A549 (cell line): ENCODE data around the gene ABHD11. TPM values are rescaled to one million over a fixed set of nuclear protein-coding genes. Genes with fewer than 3 reads are reported as not detected.

Source experiments
- ATAC-seq, 2 experiments: fragments of 200-7000 bp in 1 of 2; fragments of >200 bp in 1 of 2; cut with Nextera tagmentation in 1 of 2; cut with Tn5 transposase in 1 of 2; 3 replicates each; pipeline versions ENCODE4 v1.8.0 to v1.9.1; 2018 to 2020; ENCODE audit warnings: mild to moderate bottlenecking in 1 of 2, moderate library complexity in 1 of 2
- CTCF ChIA-PET: fragments of 300-600 bp; sonication (Branson Sonifier 250); formaldehyde crosslinking; extraction: SDS; loops from one replicate; lab custom pipeline; 2021; ENCODE audit warnings: antibody characterized with exemption, inconsistent platforms; lab: Yijun Ruan, JAX
- POLR2A ChIA-PET: fragments of 350-600 bp; formaldehyde crosslinking; extraction: SDS; loops from one replicate; lab custom pipeline; 2021; ENCODE audit warnings: antibody characterized with exemption, inconsistent platforms; lab: Yijun Ruan, JAX
- DNase-seq, 2 experiments: peaks; one replicate each; pipeline versions ENCODE4 v3.0.0 to v3.0.0-alpha.2; 2011 to 2016; ENCODE audit warnings: low read depth in 1 of 2, low spot score in 1 of 2
- FAIRE-seq: peaks from 2 replicates; lab custom pipeline; 2011; peaks lifted over from hg19 to GRCh38; lab: Jason Lieb, UNC
- H3K27ac ChIP-seq, 2 experiments: fragments of >200 bp; sonication (Bioruptor Twin); formaldehyde crosslinking; 3 replicates each; pipeline ENCODE4 v1.5.1; 2016 to 2017
- H3K4me1 ChIP-seq: fragments of >200 bp; sonication (Bioruptor Twin); formaldehyde crosslinking; 3 replicates; pipeline ENCODE4 v1.6.1; 2016
- H3K4me2 ChIP-seq: fragments of >200 bp; sonication (Bioruptor Twin); formaldehyde crosslinking; 3 replicates; pipeline ENCODE4 v1.6.1; 2016
- H3K4me3 ChIP-seq: fragments of >200 bp; sonication (Bioruptor Twin); formaldehyde crosslinking; 3 replicates; pipeline ENCODE4 v1.5.1; 2016
- H3K9me3 ChIP-seq: fragments of >200 bp; sonication (Bioruptor Twin); formaldehyde crosslinking; 3 replicates; pipeline ENCODE4 v1.6.1; 2016
- EHF ChIP-seq: fragments of 250-450 bp; sonication (Bioruptor Pico); IDR thresholded peaks from 2 replicates; pipeline ENCODE4 v1.5.0; 2020; ENCODE audit warnings: mild to moderate bottlenecking
- EHMT2 ChIP-seq: fragments of 200-600 bp; sonication (generic); IDR thresholded peaks from 2 replicates; pipeline ENCODE4 v1.6.1; 2016; ENCODE audit warnings: antibody characterized with exemption, low read depth, mild to moderate bottlenecking, moderate library complexity
- EP300 ChIP-seq, 2 experiments: fragments of >200 bp; sonication (Bioruptor Twin); formaldehyde crosslinking; IDR thresholded peaks; 2 replicates in 1 of 2; 3 replicates in 1 of 2; pipeline ENCODE4 v1.6.1; 2016 to 2017
- FOSL2 ChIP-seq, 2 experiments: fragments of 450-650 bp in 1 of 2; fragments of >200 bp in 1 of 2; sonication (Bioruptor Twin) in 1 of 2; formaldehyde crosslinking; IDR thresholded peaks; 2 replicates each; pipeline versions ENCODE4 v1.5.0 to v1.6.1; 2016 to 2020; ENCODE audit warnings: mild to moderate bottlenecking in 1 of 2, moderate library complexity in 1 of 2
- FOXS1 ChIP-seq: fragments of 250-450 bp; sonication (Bioruptor Pico); IDR thresholded peaks from 2 replicates; pipeline ENCODE4 v1.5.0; 2020; ENCODE audit warnings: mild to moderate bottlenecking, moderate library complexity
- HEYL ChIP-seq: fragments of 250-450 bp; sonication (Bioruptor Pico); IDR thresholded peaks from 2 replicates; pipeline ENCODE4 v1.8.0; 2021; ENCODE audit warnings: mild to moderate bottlenecking, moderate library complexity
- HOXB13 ChIP-seq: fragments of 250-450 bp; sonication (Bioruptor Pico); IDR thresholded peaks from 2 replicates; pipeline ENCODE4 v1.5.0; 2020; ENCODE audit warnings: low read depth, mild to moderate bottlenecking, moderate library complexity
- JUN ChIP-seq, 2 experiments: fragments of >200 bp; sonication (Bioruptor Twin); formaldehyde crosslinking; IDR thresholded peaks; 2 replicates in 1 of 2; 3 replicates in 1 of 2; pipeline ENCODE4 v1.6.1; 2016 to 2017
- JUNB ChIP-seq: fragments of >200 bp; sonication (Bioruptor Twin); formaldehyde crosslinking; IDR thresholded peaks from 2 replicates; pipeline ENCODE4 v1.6.1; 2016
- KDM1A ChIP-seq: fragments of 200-600 bp; sonication (generic); IDR thresholded peaks from 2 replicates; pipeline ENCODE4 v1.6.1; 2016; ENCODE audit warnings: low read depth, mild to moderate bottlenecking
- KDM5A ChIP-seq: fragments of 200-600 bp; sonication (generic); IDR thresholded peaks from 2 replicates; pipeline ENCODE4 v1.6.1; 2016; ENCODE audit warnings: antibody characterized with exemption, mild to moderate bottlenecking
- MAFK ChIP-seq: fragments of 450-650 bp; IDR thresholded peaks from 2 replicates; pipeline ENCODE4 v1.6.1; 2014; ENCODE audit not compliant: partially characterized antibody
- NFE2L2 ChIP-seq: fragments of 150-350 bp; conservative IDR thresholded peaks from 2 replicates; pipeline ENCODE4 v1.6.1; 2014; ENCODE audit warnings: low read length
- RARB ChIP-seq: fragments of 250-450 bp; sonication (Bioruptor Pico); IDR thresholded peaks from 2 replicates; pipeline ENCODE4 v1.8.0; 2021; ENCODE audit warnings: mild to moderate bottlenecking, moderate library complexity
- RFX5 ChIP-seq: fragments of 450-650 bp; IDR thresholded peaks from 2 replicates; pipeline ENCODE4 v1.7.1; 2014; ENCODE audit warnings: antibody characterized with exemption, mild to moderate bottlenecking, moderate library complexity
- WGBS: methylation state at CpG from one replicate; pipeline ENCODE4 v1.1.6; 2017; ENCODE audit errors: missing lambda C conversion rate; 5-methylcytosine and 5-hydroxymethylcytosine counted together
- polyA plus RNA-seq, 4 experiments: library from polyadenylated mRNA; depleted of rRNA in 3 of 4; stranded (reverse); fragments of >200 nt; fragmentation: RNase III in 1 of 4; extraction: RNeasy Plus Mini Kit Qiagen cat#74134 plus additional on column Dnase treatment in 1 of 4; gene quantifications; 2 replicates in 3 of 4; 3 replicates in 1 of 4; pipeline ENCODE4 v1.2.3, GENCODE V29; 2011 to 2017
- TF ChIP-seq, protein P1 (sequence below): fragments of 450-650 bp; IDR thresholded peaks from 2 replicates; pipeline ENCODE4 v1.6.1; 2014; ENCODE audit warnings: antibody characterized with exemption
- TF ChIP-seq, protein P2 (sequence below): fragments of 200-600 bp; sonication (generic); IDR thresholded peaks from 2 replicates; pipeline ENCODE4 v1.6.1; 2016; ENCODE audit warnings: antibody characterized with exemption, mild to moderate bottlenecking, moderate library complexity
- TF ChIP-seq, protein P3 (sequence below): fragments of 250-450 bp; sonication (Bioruptor Pico); IDR thresholded peaks from 2 replicates; pipeline ENCODE4 v1.5.0; 2021; ENCODE audit warnings: mild to moderate bottlenecking, moderate library complexity, borderline replicate concordance
- TF ChIP-seq, protein P4 (sequence below): IDR thresholded peaks from 2 replicates; pipeline ENCODE4 v1.6.1; 2012
- TF ChIP-seq, protein P5 (sequence below): fragments of 250-450 bp; sonication (Bioruptor Pico); IDR thresholded peaks from 2 replicates; pipeline ENCODE4 v1.5.0; 2020; ENCODE audit warnings: low read depth, mild to moderate bottlenecking, moderate library complexity
- TF ChIP-seq, protein P6 (sequence below): fragments of >200 bp; sonication (Bioruptor Twin); formaldehyde crosslinking; IDR thresholded peaks from 2 replicates; pipeline ENCODE4 v1.6.1; 2016
- TF ChIP-seq, protein P7 (sequence below): fragments of 150-350 bp; IDR thresholded peaks from 2 replicates; pipeline ENCODE4 v1.6.1; 2014; ENCODE audit warnings: low read depth, mild to moderate bottlenecking, low read length

Gene ABHD11
- polyA plus RNA-seq, 2 of the 4 experiments (the other 2 are of a cell fraction) = 8.1 to 15.1 TPM

DNA sequence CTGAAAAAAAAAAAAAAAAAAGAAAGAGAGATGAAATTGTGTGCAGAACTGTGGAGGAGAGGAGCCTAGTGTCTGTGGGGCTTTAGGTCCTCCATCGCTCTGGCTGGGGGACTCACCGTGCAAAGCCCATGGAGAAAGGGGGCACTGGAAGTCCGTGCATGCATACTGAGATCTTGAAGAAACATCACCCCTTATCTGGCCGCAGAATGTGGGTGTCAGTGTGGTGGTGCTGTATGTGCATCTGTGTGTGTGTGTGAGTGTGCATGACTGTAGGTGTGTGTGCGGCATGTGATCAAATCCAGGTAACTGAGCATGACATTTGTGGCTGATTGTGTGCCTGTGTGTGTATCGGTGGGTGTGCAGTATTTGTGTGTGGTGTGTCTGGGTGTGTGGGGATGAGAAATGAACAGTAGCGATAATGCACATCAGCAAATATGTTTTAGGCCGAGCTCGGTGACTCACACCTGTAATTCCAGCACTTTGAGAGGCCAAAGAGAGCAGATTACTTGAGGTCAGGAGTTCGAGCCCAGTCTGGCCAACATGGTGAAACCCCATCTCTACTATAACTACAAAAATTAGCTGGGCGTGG, 40.3 kb upstream of the ABHD11 start:
- H3K4me2 ChIP-seq = no peak overlapping the region
- POLR2A ChIA-PET = no interaction called here
- CTCF ChIA-PET = no interaction called here

DNA sequence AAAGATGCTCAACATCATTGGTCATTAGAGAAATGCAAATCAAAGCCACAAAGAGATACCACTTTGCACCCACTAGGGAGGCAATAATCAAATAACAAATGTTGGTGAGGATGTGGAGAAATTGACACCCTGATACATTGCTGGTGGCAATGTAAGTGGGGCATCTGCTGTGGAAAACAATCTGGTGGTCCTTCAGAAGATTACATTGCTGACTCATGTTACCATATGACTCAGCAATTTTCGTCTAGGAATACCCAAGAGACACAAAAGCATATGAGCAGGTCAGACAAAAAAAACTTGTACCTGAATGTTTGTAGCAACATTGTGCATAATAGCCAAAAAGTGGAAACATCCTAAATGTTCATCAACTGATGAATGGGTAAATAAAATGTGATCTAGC, 36.3 kb upstream of the ABHD11 start:
- H3K9me3 ChIP-seq = no peaks in the 10 kb centered on the region
- H3K27ac ChIP-seq = peak overlapping the region; percentile 58 to 78; a peak in 5 of 6 replicates
- no peak overlapping the region for H3K4me2 ChIP-seq
- ChIA-PET CTCF (no interaction called here), POLR2A (no interaction called here)
- TF ChIP-seq, protein P1, sequence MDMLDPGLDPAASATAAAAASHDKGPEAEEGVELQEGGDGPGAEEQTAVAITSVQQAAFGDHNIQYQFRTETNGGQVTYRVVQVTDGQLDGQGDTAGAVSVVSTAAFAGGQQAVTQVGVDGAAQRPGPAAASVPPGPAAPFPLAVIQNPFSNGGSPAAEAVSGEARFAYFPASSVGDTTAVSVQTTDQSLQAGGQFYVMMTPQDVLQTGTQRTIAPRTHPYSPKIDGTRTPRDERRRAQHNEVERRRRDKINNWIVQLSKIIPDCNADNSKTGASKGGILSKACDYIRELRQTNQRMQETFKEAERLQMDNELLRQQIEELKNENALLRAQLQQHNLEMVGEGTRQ = no peak
- TF ChIP-seq RFX5 (no peak), EHF (no peak), KDM1A (no peak), MAFK (peak; percentile 99), FOXS1 (CRISPR knock-in tag) (no peak), EP300 (IDR thresholded peaks at IDR 0.05) (no peak), KDM5A (no peak), HEYL (CRISPR knock-in tag) (no peak), HOXB13 (CRISPR knock-in tag) (no peak), JUNB (no peak), FOSL2 (IDR thresholded peaks at IDR 0.05) (no peak), FOSL2 (CRISPR knock-in tag; IDR thresholded peaks at IDR 0.05) (peak; percentile 65), EHMT2 (no peak), RARB (CRISPR knock-in tag) (no peak), JUN (IDR thresholded peaks at IDR 0.05) (no peak), NFE2L2 (peak; percentile 99)
- TF ChIP-seq, protein P2, sequence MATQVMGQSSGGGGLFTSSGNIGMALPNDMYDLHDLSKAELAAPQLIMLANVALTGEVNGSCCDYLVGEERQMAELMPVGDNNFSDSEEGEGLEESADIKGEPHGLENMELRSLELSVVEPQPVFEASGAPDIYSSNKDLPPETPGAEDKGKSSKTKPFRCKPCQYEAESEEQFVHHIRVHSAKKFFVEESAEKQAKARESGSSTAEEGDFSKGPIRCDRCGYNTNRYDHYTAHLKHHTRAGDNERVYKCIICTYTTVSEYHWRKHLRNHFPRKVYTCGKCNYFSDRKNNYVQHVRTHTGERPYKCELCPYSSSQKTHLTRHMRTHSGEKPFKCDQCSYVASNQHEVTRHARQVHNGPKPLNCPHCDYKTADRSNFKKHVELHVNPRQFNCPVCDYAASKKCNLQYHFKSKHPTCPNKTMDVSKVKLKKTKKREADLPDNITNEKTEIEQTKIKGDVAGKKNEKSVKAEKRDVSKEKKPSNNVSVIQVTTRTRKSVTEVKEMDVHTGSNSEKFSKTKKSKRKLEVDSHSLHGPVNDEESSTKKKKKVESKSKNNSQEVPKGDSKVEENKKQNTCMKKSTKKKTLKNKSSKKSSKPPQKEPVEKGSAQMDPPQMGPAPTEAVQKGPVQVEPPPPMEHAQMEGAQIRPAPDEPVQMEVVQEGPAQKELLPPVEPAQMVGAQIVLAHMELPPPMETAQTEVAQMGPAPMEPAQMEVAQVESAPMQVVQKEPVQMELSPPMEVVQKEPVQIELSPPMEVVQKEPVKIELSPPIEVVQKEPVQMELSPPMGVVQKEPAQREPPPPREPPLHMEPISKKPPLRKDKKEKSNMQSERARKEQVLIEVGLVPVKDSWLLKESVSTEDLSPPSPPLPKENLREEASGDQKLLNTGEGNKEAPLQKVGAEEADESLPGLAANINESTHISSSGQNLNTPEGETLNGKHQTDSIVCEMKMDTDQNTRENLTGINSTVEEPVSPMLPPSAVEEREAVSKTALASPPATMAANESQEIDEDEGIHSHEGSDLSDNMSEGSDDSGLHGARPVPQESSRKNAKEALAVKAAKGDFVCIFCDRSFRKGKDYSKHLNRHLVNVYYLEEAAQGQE = no peak
- TF ChIP-seq, protein P3, sequence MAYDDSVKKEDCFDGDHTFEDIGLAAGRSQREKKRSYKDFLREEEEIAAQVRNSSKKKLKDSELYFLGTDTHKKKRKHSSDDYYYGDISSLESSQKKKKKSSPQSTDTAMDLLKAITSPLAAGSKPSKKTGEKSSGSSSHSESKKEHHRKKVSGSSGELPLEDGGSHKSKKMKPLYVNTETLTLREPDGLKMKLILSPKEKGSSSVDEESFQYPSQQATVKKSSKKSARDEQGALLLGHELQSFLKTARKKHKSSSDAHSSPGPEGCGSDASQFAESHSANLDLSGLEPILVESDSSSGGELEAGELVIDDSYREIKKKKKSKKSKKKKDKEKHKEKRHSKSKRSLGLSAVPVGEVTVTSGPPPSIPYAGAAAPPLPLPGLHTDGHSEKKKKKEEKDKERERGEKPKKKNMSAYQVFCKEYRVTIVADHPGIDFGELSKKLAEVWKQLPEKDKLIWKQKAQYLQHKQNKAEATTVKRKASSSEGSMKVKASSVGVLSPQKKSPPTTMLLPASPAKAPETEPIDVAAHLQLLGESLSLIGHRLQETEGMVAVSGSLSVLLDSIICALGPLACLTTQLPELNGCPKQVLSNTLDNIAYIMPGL (CRISPR knock-in tag) = no peak
- TF ChIP-seq, protein P4, sequence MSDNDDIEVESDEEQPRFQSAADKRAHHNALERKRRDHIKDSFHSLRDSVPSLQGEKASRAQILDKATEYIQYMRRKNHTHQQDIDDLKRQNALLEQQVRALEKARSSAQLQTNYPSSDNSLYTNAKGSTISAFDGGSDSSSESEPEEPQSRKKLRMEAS = no peak
- TF ChIP-seq, protein P5, sequence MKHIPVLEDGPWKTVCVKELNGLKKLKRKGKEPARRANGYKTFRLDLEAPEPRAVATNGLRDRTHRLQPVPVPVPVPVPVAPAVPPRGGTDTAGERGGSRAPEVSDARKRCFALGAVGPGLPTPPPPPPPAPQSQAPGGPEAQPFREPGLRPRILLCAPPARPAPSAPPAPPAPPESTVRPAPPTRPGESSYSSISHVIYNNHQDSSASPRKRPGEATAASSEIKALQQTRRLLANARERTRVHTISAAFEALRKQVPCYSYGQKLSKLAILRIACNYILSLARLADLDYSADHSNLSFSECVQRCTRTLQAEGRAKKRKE (CRISPR knock-in tag) = no peak
- TF ChIP-seq, protein P6, sequence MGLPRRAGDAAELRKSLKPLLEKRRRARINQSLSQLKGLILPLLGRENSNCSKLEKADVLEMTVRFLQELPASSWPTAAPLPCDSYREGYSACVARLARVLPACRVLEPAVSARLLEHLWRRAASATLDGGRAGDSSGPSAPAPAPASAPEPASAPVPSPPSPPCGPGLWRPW = no peak
- TF ChIP-seq, protein P7, sequence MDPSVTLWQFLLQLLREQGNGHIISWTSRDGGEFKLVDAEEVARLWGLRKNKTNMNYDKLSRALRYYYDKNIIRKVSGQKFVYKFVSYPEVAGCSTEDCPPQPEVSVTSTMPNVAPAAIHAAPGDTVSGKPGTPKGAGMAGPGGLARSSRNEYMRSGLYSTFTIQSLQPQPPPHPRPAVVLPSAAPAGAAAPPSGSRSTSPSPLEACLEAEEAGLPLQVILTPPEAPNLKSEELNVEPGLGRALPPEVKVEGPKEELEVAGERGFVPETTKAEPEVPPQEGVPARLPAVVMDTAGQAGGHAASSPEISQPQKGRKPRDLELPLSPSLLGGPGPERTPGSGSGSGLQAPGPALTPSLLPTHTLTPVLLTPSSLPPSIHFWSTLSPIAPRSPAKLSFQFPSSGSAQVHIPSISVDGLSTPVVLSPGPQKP = no peak
- 0% methylated on average over 1 of the region's 1 CpG for WGBS
- no peak for FAIRE-seq
- peaks cover 11% of the 10 kb centered on the region for H3K4me1 ChIP-seq
- peak in 1 of 2 experiments; percentile 48 for DNase-seq
- ATAC-seq = no peak
- no peak overlapping the region for H3K4me3 ChIP-seq

More for the DNA sequence above, 40.3 kb upstream of the ABHD11 start:
- Histone ChIP-seq H3K27ac (no peak overlapping the region), H3K9me3 (no peaks in the 10 kb centered on the region), H3K4me3 (no peak overlapping the region), H3K4me1 (peaks cover 5% of the 10 kb centered on the region)
- ATAC-seq (peak in 1 of 2 experiments; percentile 29; a peak in 3 of 6 replicates), DNase-seq (no peak), FAIRE-seq (no peak)
- 70% methylated on average over 11 of the region's 11 CpGs for WGBS
- TF ChIP-seq JUN (IDR thresholded peaks at IDR 0.05) = no peak
- peak; percentile 7 for TF ChIP-seq MAFK
